Kidney (tissue), 14 donors: ENCODE measurements around the gene ELAC2. TPM values are rescaled to one million over a fixed set of nuclear protein-coding genes. Genes with fewer than 3 reads are reported as not detected.

ENCODE experiments used
- DNase-seq, 5 donors: peaks; one replicate each; pipeline ENCODE4 v3.0.0-alpha.2; 2013 to 2020
- FAIRE-seq: peaks from 2 replicates; lab custom pipeline; 2012; peaks lifted over from hg19 to GRCh38; lab: Jason Lieb, UNC
- H3K27ac ChIP-seq, 2 donors: one replicate each; pipeline ENCODE4 v1.7.0; 2013; ENCODE audit warnings: low read depth in 2 of 2, low read length in 2 of 2, inconsistent platforms in 1 of 2
- H3K27me3 ChIP-seq: one replicate; pipeline ENCODE4 v1.7.1; 2013; ENCODE audit warnings: low read length, inconsistent platforms; ENCODE audit not compliant: control insufficient read depth, insufficient read depth
- H3K36me3 ChIP-seq, 3 donors: one replicate each; pipeline versions ENCODE4 v1.7.0 to v1.7.1; 2013; ENCODE audit warnings: low read length in 3 of 3, control low read depth in 1 of 3, inconsistent platforms in 1 of 3; ENCODE audit not compliant: insufficient read depth in 3 of 3, control insufficient read depth in 2 of 3
- H3K4me1 ChIP-seq, 3 donors: one replicate each; pipeline versions ENCODE4 v1.7.0 to v1.7.1; 2013; ENCODE audit warnings: low read length in 3 of 3, inconsistent platforms in 1 of 3, low read depth in 1 of 3; ENCODE audit not compliant: control insufficient read depth in 2 of 3, insufficient read depth in 2 of 3
- H3K4me3 ChIP-seq, 3 donors: one replicate each; pipeline versions ENCODE4 v1.7.0 to v1.8.1; 2013; ENCODE audit warnings: low read length in 3 of 3, control low read depth in 1 of 3, inconsistent platforms in 1 of 3
- H3K9ac ChIP-seq, 3 donors: one replicate each; pipeline versions ENCODE4 v1.7.0 to v1.7.1; 2013; ENCODE audit warnings: low read length in 3 of 3, control low read depth in 1 of 3, inconsistent platforms in 1 of 3
- H3K9me3 ChIP-seq, 3 donors: one replicate each; pipeline versions ENCODE4 v1.7.0 to v1.7.1; 2013; ENCODE audit warnings: low read length in 3 of 3, control low read depth in 1 of 3, inconsistent platforms in 1 of 3; ENCODE audit not compliant: control insufficient read depth in 2 of 3, insufficient read depth in 1 of 3
- CTCF ChIP-seq: IDR thresholded peaks from 3 replicates; pipeline ENCODE4 v1.5.1; 2012; ENCODE audit warnings: mild to moderate bottlenecking, moderate library complexity, borderline replicate concordance; ENCODE audit not compliant: insufficient read depth; ENCODE audit errors: extremely low read depth
- intact Hi-C: fragments of 100-400 bp; cut with DNase I; formaldehyde crosslinking; loops from one replicate; pipeline ENCODE4 v1.11.1; 2022
- polyA plus RNA-seq: library from polyadenylated mRNA; stranded (reverse); fragments of 350-450 nt; fragmentation: Illumina TruSeq; extraction: RNeasy Lipid Tissue Mini Kit (QIAGEN cat#74804); gene quantifications from one replicate; pipeline ENCODE4 v1.2.3, GENCODE V29; 2014; ENCODE audit warnings: low read depth, low replicate concordance; ENCODE audit not compliant: insufficient read depth
- total RNA-seq: library from RNA; stranded (reverse); fragmentation: NEBNext Ultra II Directional; extraction: Animal tissue kit (Norgen Biotek cat#: 25700); gene quantifications from one replicate; pipeline ENCODE4 v1.2.1, GENCODE V29; 2021
- donor health status: control.
- donor health status: control.
- donor health status: control.
- donor health status: control.
- donor health status: control.
- donor health status: DM: yes; HTN: yes; CAD: no.
- donor health status: Normal renal cell carcinoma (clear cell type).

Gene ELAC2
- total and polyA plus RNA-seq, 2 donors from 2014 or later, result 29.7 to 57.4 TPM

- Histone ChIP-seq H3K9ac (no peak overlapping the region), H3K9me3 (no peaks in the 10 kb centered on the region), H3K27ac (no peak overlapping the region), H3K27me3 (no peaks in the 10 kb centered on the region), H3K4me3 (no peak overlapping the region), H3K4me1 (no peaks in the 10 kb centered on the region), H3K36me3 (peaks cover 10 to 71% (median 54%) of the 10 kb centered on the region in 3 donors)
- FAIRE-seq, result no peak
- TF ChIP-seq CTCF, result no peak
- intact Hi-C loops, result no loop called here
- DNase-seq, result no peak
These were observed 24.2 kb downstream of the ELAC2 start for GRCh38 chr17:12993631-12994030.

- H3K36me3 ChIP-seq, result peaks cover 7 to 62% (median 45%) of the 10 kb centered on the region in 3 donors
- H3K4me1 ChIP-seq, result peaks cover 0 to 4% (median 0%) of the 10 kb centered on the region in 3 donors
- H3K9me3 ChIP-seq, result no peaks in the 10 kb centered on the region
- FAIRE-seq, result no peak
- H3K27ac ChIP-seq, result no peak overlapping the region
- no peak overlapping the region for H3K4me3 ChIP-seq
- DNase-seq, result no peak
- TF ChIP-seq CTCF, result no peak
- H3K27me3 ChIP-seq, result no peaks in the 10 kb centered on the region
- intact Hi-C loops, result no loop called here
- H3K9ac ChIP-seq, result no peak overlapping the region
These were observed 25.2 kb downstream of the ELAC2 start for GRCh38 chr17:12992676-12993075.

GRCh38 chr17:12990926-12991325 is 26.9 kb downstream of the ELAC2 start:
- intact Hi-C loops, result no loop called here
- Histone ChIP-seq H3K4me3 (no peak overlapping the region), H3K4me1 (peaks cover 0 to 11% (median 0%) of the 10 kb centered on the region in 3 donors), H3K9me3 (no peaks in the 10 kb centered on the region), H3K9ac (no peak overlapping the region), H3K36me3 (peaks cover 2 to 45% (median 33%) of the 10 kb centered on the region in 3 donors), H3K27ac (no peak overlapping the region), H3K27me3 (no peaks in the 10 kb centered on the region)
- no peak for TF ChIP-seq CTCF
- FAIRE-seq (no peak), DNase-seq (peak in 1 of 5 donors; percentile 35)
